ENCODE results near the gene CD84. TPM values are rescaled to one million over a fixed set of nuclear protein-coding genes. Genes with fewer than 3 reads are reported as not detected.

The CD84 gene
- total RNA-seq, 4 donors from 2014 or later = 1.8 to 5.8 (median 2.4) TPM

- intact Hi-C loops (cut with DNase I) = no loop called here
- no peak for DNase-seq
- H3K27ac ChIP-seq = no peak overlapping the region
- TF ChIP-seq CTCF (IDR thresholded peaks at IDR 0.05) (no peak), POLR2A (IDR thresholded peaks at IDR 0.05) (no peak)
- 23 to 32% methylated on average over 1 of the region's 1 CpG for WGBS, 2 donors
- H3K9me3 ChIP-seq = no peaks in the 10 kb centered on the region
- H3K4me3 ChIP-seq (replicated peaks in 1 of 3) = no peak overlapping the region
- no peaks in the 10 kb centered on the region for H3K4me1 ChIP-seq
- H3K36me3 ChIP-seq = no peaks in the 10 kb centered on the region
- H3K27me3 ChIP-seq = no peaks in the 10 kb centered on the region
Measured at GRCh38 chr1:160610569-160611242, 31.4 kb upstream of the CD84 start.

GRCh38 chr1:160608941-160609340 lies 29.6 kb upstream of the CD84 start:
- Histone ChIP-seq H3K9me3 (no peaks in the 10 kb centered on the region), H3K4me3 (replicated peaks in 1 of 3) (no peak overlapping the region), H3K27me3 (no peaks in the 10 kb centered on the region), H3K36me3 (no peaks in the 10 kb centered on the region), H3K27ac (no peak overlapping the region), H3K4me1 (no peaks in the 10 kb centered on the region)
- TF ChIP-seq POLR2A (IDR thresholded peaks at IDR 0.05) (no peak), CTCF (IDR thresholded peaks at IDR 0.05) (no peak)
- no peak for DNase-seq
- intact Hi-C loops (cut with DNase I) = no loop called here

GRCh38 chr1:160608514-160608913 lies 29.2 kb upstream of the CD84 start:
- no peaks in the 10 kb centered on the region for H3K27me3 ChIP-seq
- no peak overlapping the region for H3K27ac ChIP-seq
- WGBS, 2 donors = 44 to 48% methylated on average over 2 of the region's 2 CpGs
- H3K4me3 ChIP-seq (replicated peaks in 1 of 3) = no peak overlapping the region
- intact Hi-C loops (cut with DNase I) = no loop called here
- H3K36me3 ChIP-seq = no peaks in the 10 kb centered on the region
- TF ChIP-seq POLR2A (IDR thresholded peaks at IDR 0.05) (no peak), CTCF (IDR thresholded peaks at IDR 0.05) (no peak)
- no peak for DNase-seq
- no peaks in the 10 kb centered on the region for H3K4me1 ChIP-seq
- H3K9me3 ChIP-seq = no peaks in the 10 kb centered on the region

GRCh38 chr1:160608057-160608456 lies 28.8 kb upstream of the CD84 start:
- Histone ChIP-seq H3K9me3 (no peaks in the 10 kb centered on the region), H3K4me3 (replicated peaks in 1 of 3) (no peak overlapping the region), H3K27ac (no peak overlapping the region), H3K4me1 (no peaks in the 10 kb centered on the region), H3K36me3 (no peaks in the 10 kb centered on the region), H3K27me3 (no peaks in the 10 kb centered on the region)
- TF ChIP-seq CTCF (IDR thresholded peaks at IDR 0.05) = no peak
- no peak for TF ChIP-seq POLR2A (IDR thresholded peaks at IDR 0.05)
- intact Hi-C loops (cut with DNase I) = no loop called here
- DNase-seq = no peak
- WGBS, 2 donors = 27 to 29% methylated on average over 6 of the region's 6 CpGs

- Histone ChIP-seq H3K9me3 (no peaks in the 10 kb centered on the region), H3K27me3 (no peaks in the 10 kb centered on the region), H3K4me1 (no peaks in the 10 kb centered on the region), H3K4me3 (replicated peaks in 1 of 3) (no peak overlapping the region), H3K36me3 (no peaks in the 10 kb centered on the region), H3K27ac (no peak overlapping the region)
- no peak for DNase-seq
- TF ChIP-seq POLR2A (IDR thresholded peaks at IDR 0.05) (no peak), CTCF (IDR thresholded peaks at IDR 0.05) (no peak)
- intact Hi-C loops (cut with DNase I) = no loop called here
- WGBS, 2 donors = 94 to 100% methylated on average over 1 of the region's 1 CpG
Measured at GRCh38 chr1:160607672-160608032, 28.4 kb upstream of the CD84 start.
